Measurements from ENCODE around the gene DFFB. TPM values are rescaled to one million over a fixed set of nuclear protein-coding genes. Genes with fewer than 3 reads are reported as not detected.

Gene DFFB
- total and polyA plus RNA-seq, 4 donors: 5.1 to 12.1 (median 5.8) TPM

DNA sequence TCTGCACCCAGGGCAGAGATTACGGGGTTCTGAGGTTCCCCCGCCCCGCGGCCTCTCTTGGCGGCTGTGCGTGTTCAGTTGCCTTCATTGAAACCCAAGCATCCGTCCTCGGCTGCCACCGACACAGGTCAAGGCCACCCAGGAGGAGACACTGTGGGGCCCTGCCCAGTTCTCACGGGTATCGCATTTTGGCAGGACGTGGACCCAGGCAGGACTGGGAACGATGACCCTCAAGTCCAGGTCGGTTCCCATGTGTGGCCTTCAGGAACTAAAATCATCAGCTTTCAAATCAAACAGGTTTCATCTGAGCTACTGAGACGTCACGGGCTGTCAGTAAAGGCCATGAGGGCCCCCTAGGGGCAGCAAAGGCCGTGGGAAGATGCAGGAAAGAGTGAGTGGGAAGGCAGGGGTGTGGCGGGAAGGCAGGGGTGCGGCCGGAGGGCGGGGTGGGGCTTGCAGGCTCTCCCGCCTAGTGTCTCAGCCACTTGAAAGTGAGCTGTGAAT, 49.8 kb downstream of the DFFB start:
- WGBS, 2 donors: 66% methylated on average over 22 of the region's 22 CpGs

DNA sequence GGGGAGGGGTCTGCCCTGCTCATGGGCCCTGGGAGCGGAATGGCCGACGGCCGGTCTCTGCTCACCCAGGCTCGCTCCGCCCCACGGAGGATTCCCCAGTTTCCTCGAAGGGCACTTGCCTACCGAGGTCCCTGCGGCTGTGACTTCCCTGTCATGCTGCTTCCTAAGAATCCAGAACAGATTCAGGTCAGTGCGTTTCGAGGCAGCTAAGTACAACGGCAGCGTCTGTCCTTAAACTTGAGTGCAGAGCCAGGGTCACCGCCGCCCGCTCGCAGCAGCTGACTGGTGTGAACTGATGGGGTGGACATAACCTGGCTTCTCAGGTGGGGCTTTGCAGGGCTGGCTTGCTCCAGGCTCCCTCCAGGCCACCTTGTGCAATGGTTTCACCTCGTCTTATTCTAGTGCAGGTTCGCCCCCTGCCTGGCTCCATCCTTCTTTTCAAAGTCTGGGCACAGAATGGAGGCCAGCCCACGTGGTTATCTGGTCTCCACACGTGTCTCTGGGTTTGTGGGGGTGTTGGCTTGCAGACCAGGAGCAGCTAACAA, 50.4 kb downstream of the DFFB start:
- Histone ChIP-seq H3K4me1 (ENCODE audit: control insufficient read depth in 5 of 5, insufficient read depth in 5 of 5, low read length in 5 of 5) (peaks cover 0 to 11% (median 0%) of the 10 kb centered on the region in 5 donors), H3K9me3 (ENCODE audit: control insufficient read depth in 4 of 4, insufficient read depth in 3 of 4, low read length in 3 of 4) (no peaks in the 10 kb centered on the region), H3K9ac (ENCODE audit: insufficient read depth in 1 of 2, low read length in 2 of 2) (no peak overlapping the region), H3K27me3 (ENCODE audit: control insufficient read depth in 3 of 3, insufficient read depth in 3 of 3, low read length in 2 of 3) (peaks cover 0 to 3% (median 2%) of the 10 kb centered on the region in 3 donors), H3K4me3 (no peak overlapping the region), H3K36me3 (ENCODE audit: control insufficient read depth in 4 of 4, insufficient read depth in 4 of 4, low read length in 4 of 4) (no peaks in the 10 kb centered on the region), H3K27ac (ENCODE audit: low read depth in 1 of 2, low read length in 1 of 2) (no peak overlapping the region)
- peak in 1 of 3 donors; percentile 8 for DNase-seq
- ATAC-seq (ENCODE audit: insufficient read depth, low FRiP score): no peak
- TF ChIP-seq, protein P1, sequence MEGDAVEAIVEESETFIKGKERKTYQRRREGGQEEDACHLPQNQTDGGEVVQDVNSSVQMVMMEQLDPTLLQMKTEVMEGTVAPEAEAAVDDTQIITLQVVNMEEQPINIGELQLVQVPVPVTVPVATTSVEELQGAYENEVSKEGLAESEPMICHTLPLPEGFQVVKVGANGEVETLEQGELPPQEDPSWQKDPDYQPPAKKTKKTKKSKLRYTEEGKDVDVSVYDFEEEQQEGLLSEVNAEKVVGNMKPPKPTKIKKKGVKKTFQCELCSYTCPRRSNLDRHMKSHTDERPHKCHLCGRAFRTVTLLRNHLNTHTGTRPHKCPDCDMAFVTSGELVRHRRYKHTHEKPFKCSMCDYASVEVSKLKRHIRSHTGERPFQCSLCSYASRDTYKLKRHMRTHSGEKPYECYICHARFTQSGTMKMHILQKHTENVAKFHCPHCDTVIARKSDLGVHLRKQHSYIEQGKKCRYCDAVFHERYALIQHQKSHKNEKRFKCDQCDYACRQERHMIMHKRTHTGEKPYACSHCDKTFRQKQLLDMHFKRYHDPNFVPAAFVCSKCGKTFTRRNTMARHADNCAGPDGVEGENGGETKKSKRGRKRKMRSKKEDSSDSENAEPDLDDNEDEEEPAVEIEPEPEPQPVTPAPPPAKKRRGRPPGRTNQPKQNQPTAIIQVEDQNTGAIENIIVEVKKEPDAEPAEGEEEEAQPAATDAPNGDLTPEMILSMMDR (IDR thresholded peaks at IDR 0.05; ENCODE audit: control extremely low read depth, extremely low read depth): no peak
- 75 to 77% methylated on average over 22 of the region's 22 CpGs for WGBS, 2 donors

More for the DNA sequence above, 49.8 kb downstream of the DFFB start:
- Histone ChIP-seq H3K4me1 (ENCODE audit: control insufficient read depth in 5 of 5, insufficient read depth in 5 of 5, low read length in 5 of 5) (peaks cover 0 to 11% (median 0%) of the 10 kb centered on the region in 5 donors), H3K9me3 (ENCODE audit: control insufficient read depth in 4 of 4, insufficient read depth in 3 of 4, low read length in 3 of 4) (no peaks in the 10 kb centered on the region), H3K27ac (ENCODE audit: low read depth in 1 of 2, low read length in 1 of 2) (no peak overlapping the region), H3K9ac (ENCODE audit: insufficient read depth in 1 of 2, low read length in 2 of 2) (no peak overlapping the region), H3K4me3 (no peak overlapping the region), H3K27me3 (ENCODE audit: control insufficient read depth in 3 of 3, insufficient read depth in 3 of 3, low read length in 2 of 3) (peaks cover 0 to 3% (median 2%) of the 10 kb centered on the region in 3 donors), H3K36me3 (ENCODE audit: control insufficient read depth in 4 of 4, insufficient read depth in 4 of 4, low read length in 4 of 4) (no peaks in the 10 kb centered on the region)
- TF ChIP-seq, protein P1 (IDR thresholded peaks at IDR 0.05; ENCODE audit: control extremely low read depth, extremely low read depth): no peak
- no peak for ATAC-seq (ENCODE audit: insufficient read depth, low FRiP score)
- no peak for DNase-seq

DNA sequence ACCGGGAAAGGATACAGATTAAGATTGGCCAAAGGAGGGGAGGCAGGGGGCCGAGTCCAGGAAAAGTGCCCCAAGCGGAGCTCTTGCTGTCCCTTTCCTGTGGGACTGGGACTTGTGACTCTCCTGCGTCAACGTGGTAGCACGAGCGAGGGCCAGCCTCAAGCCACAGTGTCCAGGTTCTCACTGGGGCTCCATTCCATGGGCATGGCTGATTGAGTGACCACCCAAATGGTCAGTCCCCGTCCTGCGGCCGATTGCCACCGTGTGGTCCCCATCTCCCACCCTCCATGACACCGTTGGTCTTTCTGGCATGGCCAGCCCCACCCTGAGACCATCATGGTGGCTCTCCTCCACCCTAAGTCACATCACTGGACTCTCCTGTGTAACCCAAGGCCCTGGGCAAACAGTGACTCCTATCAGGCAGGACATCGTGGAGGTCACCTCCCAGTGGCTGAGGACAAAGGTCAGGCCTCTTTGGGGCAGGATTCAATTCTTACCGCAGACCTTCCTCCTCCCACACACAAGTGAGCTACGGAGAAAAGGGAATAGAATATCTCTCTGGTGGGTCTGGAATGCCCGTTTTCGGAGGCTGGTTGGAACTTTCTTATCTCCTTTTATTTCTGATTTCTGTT, 51.7 kb downstream of the DFFB start:
- no peak for ATAC-seq (ENCODE audit: insufficient read depth, low FRiP score)
- Histone ChIP-seq H3K27ac (ENCODE audit: low read depth in 1 of 2, low read length in 1 of 2) (no peak overlapping the region), H3K9ac (ENCODE audit: insufficient read depth in 1 of 2, low read length in 2 of 2) (no peak overlapping the region), H3K4me1 (ENCODE audit: control insufficient read depth in 5 of 5, insufficient read depth in 5 of 5, low read length in 5 of 5) (peaks cover 0 to 11% (median 0%) of the 10 kb centered on the region in 5 donors), H3K9me3 (ENCODE audit: control insufficient read depth in 4 of 4, insufficient read depth in 3 of 4, low read length in 3 of 4) (no peaks in the 10 kb centered on the region), H3K27me3 (ENCODE audit: control insufficient read depth in 3 of 3, insufficient read depth in 3 of 3, low read length in 2 of 3) (peaks cover 0 to 3% (median 2%) of the 10 kb centered on the region in 3 donors), H3K4me3 (no peak overlapping the region), H3K36me3 (ENCODE audit: control insufficient read depth in 4 of 4, insufficient read depth in 4 of 4, low read length in 4 of 4) (no peaks in the 10 kb centered on the region)
- 77 to 79% methylated on average over 17 of the region's 17 CpGs for WGBS, 2 donors
- TF ChIP-seq, protein P1 (IDR thresholded peaks at IDR 0.05; ENCODE audit: control extremely low read depth, extremely low read depth): no peak
- peak in 1 of 3 donors; percentile 4 for DNase-seq

Measured in lung (tissue), 12 donors.